ENCODE results near the gene BET1L.

Gene BET1L

GRCh38 chr11:199782-200181, 7.4 kb downstream of the BET1L start:
- H3K27me3 ChIP-seq (ENCODE audit: insufficient read depth, low read length), result no peaks in the 10 kb centered on the region
- H3F3A ChIP-seq (ENCODE audit: insufficient read depth, low read length), result no peaks in the 10 kb centered on the region
- H3K4me2 ChIP-seq (ENCODE audit: low read length), result no peak overlapping the region
- no peak overlapping the region for H3K4me3 ChIP-seq (ENCODE audit: low read depth, low read length, poor library complexity, severe bottlenecking)
- H3K9me3 ChIP-seq (ENCODE audit: low read length), result no peaks in the 10 kb centered on the region
- no peaks in the 10 kb centered on the region for H3K9me2 ChIP-seq (ENCODE audit: low read depth, low read length)
- H3K36me3 ChIP-seq (ENCODE audit: insufficient read depth, low read length), result peaks cover 19% of the 10 kb centered on the region
- H2AFZ ChIP-seq (ENCODE audit: low read length), result no peak overlapping the region
- H3K9ac ChIP-seq (ENCODE audit: low read length), result no peak overlapping the region
- no peaks in the 10 kb centered on the region for H4K20me1 ChIP-seq (ENCODE audit: insufficient read depth, low read length)
- H3K4me1 ChIP-seq (ENCODE audit: insufficient read depth, low read length, severe bottlenecking), result no peaks in the 10 kb centered on the region
- no peak for TF ChIP-seq CTCF (IDR thresholded peaks at IDR 0.05; ENCODE audit: low read length)
- TF ChIP-seq EZH2 (IDR thresholded peaks at IDR 0.05; ENCODE audit: borderline replicate concordance, low read length), result no peak
- H3K79me2 ChIP-seq (ENCODE audit: insufficient read depth, low read length), result no peaks in the 10 kb centered on the region
- H3K27ac ChIP-seq (ENCODE audit: low read depth, low read length, poor library complexity, severe bottlenecking), result no peak overlapping the region

DNA sequence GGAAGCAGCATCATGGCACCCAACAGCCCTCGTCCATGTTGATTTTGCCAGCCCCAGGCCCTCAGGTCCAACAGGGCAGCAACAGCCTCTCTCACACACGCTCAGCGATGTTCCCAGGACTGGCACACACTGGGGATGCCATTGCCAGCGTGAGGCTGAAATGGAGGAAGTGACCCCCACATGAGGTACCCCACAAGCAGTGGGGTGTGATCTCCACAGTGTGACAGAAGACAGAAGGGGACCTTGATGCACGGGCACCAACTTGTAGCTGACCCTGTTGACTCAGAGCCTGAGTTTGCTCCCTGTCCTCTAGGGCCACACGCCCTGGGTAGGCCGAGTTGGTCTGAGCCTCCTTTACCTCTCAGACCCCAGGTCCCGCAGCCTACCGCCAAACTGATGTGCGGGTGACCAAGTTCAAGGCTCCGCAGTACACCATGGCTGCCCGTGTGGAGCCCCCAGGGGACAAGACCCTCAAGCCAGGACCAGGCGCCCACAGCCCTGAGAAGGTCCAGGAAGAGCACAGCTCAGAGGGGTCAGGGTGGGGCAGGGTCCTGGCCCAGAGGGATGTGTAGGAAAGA, 8.1 kb downstream of the BET1L start:
- Histone ChIP-seq H3K36me3 (ENCODE audit: insufficient read depth, low read length) (peaks cover 12% of the 10 kb centered on the region), H3K4me2 (ENCODE audit: low read length) (no peak overlapping the region), H3K79me2 (ENCODE audit: insufficient read depth, low read length) (no peaks in the 10 kb centered on the region), H4K20me1 (ENCODE audit: insufficient read depth, low read length) (no peaks in the 10 kb centered on the region), H3K4me1 (ENCODE audit: insufficient read depth, low read length, severe bottlenecking) (no peaks in the 10 kb centered on the region), H3K4me3 (ENCODE audit: low read depth, low read length, poor library complexity, severe bottlenecking) (no peak overlapping the region), H3K9ac (ENCODE audit: low read length) (no peak overlapping the region), H3K27me3 (ENCODE audit: insufficient read depth, low read length) (no peaks in the 10 kb centered on the region), H3K9me3 (ENCODE audit: low read length) (no peaks in the 10 kb centered on the region), H3K9me2 (ENCODE audit: low read depth, low read length) (no peaks in the 10 kb centered on the region), H3K27ac (ENCODE audit: low read depth, low read length, poor library complexity, severe bottlenecking) (no peak overlapping the region), H2AFZ (ENCODE audit: low read length) (no peak overlapping the region), H3F3A (ENCODE audit: insufficient read depth, low read length) (no peaks in the 10 kb centered on the region)
- no peak for TF ChIP-seq CTCF (IDR thresholded peaks at IDR 0.05; ENCODE audit: low read length)
- no peak for TF ChIP-seq EZH2 (IDR thresholded peaks at IDR 0.05; ENCODE audit: borderline replicate concordance, low read length)

DNA sequence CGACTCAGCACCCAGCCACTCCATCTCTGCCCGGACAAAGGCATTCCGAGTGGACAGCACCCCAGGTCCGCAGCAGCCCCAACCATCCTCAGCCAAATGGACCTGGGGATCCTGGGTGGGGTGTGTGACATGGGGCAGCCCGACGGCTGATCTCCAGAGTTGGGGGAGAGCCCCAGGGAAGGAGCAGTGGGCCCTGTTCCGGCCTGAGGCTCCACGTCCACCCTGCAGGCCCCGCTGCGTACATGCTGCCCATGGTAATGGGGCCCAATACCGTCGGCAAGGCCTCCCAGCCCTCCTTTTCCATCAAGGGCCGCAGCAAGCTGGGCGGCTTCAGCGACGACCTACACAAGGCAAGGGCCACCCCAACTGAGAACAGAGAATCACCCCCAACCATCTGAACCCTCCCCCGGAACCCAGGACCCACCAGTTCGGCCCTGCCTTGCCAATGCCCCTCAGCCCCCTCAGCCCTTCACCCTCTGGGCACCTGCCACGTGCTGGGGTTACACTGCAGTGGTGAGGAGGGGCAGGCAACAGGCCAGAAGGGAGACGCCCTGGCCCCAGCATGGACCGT, 8.9 kb downstream of the BET1L start:
- Histone ChIP-seq H3K9me2 (ENCODE audit: low read depth, low read length) (no peaks in the 10 kb centered on the region), H3K9ac (ENCODE audit: low read length) (no peak overlapping the region), H3K79me2 (ENCODE audit: insufficient read depth, low read length) (no peaks in the 10 kb centered on the region), H3K9me3 (ENCODE audit: low read length) (no peaks in the 10 kb centered on the region), H3K36me3 (ENCODE audit: insufficient read depth, low read length) (peaks cover 5% of the 10 kb centered on the region), H3F3A (ENCODE audit: insufficient read depth, low read length) (no peaks in the 10 kb centered on the region), H2AFZ (ENCODE audit: low read length) (no peak overlapping the region), H3K4me3 (ENCODE audit: low read depth, low read length, poor library complexity, severe bottlenecking) (no peak overlapping the region), H3K4me1 (ENCODE audit: insufficient read depth, low read length, severe bottlenecking) (no peaks in the 10 kb centered on the region), H3K27me3 (ENCODE audit: insufficient read depth, low read length) (no peaks in the 10 kb centered on the region), H3K4me2 (ENCODE audit: low read length) (no peak overlapping the region), H4K20me1 (ENCODE audit: insufficient read depth, low read length) (no peaks in the 10 kb centered on the region), H3K27ac (ENCODE audit: low read depth, low read length, poor library complexity, severe bottlenecking) (no peak overlapping the region)
- TF ChIP-seq CTCF (IDR thresholded peaks at IDR 0.05; ENCODE audit: low read length) (no peak), EZH2 (IDR thresholded peaks at IDR 0.05; ENCODE audit: borderline replicate concordance, low read length) (no peak)

Measured in OCI-LY1 (cell line).